HG03175 (cell line): Measurements from ENCODE around the gene SLC6A9.

Experiments used
- ATAC-seq: cut with Tn5 transposase; IDR thresholded peaks from one replicate; pipeline ENCODE4 v1.9.1; 2021; ENCODE audit warnings: mild to moderate bottlenecking, moderate library complexity; ENCODE audit not compliant: unreplicated experiment

Gene SLC6A9

DNA sequence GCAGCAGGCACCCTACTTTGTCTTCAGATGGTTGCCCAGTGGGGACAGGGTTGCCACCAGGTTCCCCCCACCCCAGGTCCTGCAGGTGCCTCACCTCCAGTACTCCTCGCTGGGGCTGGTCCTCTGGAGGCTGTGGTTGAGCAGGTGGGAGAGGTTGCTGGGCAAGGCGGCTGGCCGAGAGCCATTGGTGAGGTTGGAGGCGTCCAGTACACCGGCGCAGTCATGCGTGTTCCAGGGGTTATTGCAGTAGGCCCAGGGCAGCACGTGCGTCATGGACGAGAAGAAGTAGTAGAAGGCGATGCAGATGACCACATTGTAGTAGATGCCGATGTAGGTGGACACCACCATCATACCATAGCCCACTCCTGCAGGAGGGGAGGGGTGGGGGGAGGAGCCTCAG is 23.0 kb downstream of the SLC6A9 start:
- ATAC-seq = no peak

DNA sequence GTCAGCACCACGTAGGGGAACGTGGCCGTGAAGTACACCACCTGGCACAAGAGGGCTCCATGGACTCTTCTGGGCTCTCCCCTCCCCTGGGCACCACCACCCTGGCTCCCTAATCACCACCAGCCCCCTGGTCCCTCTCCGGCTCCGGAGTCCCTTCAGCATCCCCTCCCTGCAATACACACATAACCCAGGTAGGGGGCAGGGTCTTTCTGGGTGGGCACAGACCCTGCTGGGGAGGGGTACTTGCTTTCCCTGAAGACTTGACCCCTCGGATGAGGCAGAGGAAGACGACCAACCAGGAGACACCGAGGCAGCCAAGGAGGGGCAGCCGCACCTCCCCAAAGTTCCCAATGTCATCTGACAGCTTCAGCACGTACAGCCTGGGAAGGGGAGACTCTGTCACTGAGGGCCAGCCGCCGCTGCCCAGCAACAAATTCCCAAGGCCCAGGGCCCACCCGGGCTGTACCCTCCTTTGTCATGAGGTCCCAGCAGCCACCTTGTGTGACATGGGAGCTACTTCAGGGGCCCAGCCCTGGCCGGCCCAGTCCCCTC is 28.6 kb downstream of the SLC6A9 start:
- ATAC-seq = no peak

DNA sequence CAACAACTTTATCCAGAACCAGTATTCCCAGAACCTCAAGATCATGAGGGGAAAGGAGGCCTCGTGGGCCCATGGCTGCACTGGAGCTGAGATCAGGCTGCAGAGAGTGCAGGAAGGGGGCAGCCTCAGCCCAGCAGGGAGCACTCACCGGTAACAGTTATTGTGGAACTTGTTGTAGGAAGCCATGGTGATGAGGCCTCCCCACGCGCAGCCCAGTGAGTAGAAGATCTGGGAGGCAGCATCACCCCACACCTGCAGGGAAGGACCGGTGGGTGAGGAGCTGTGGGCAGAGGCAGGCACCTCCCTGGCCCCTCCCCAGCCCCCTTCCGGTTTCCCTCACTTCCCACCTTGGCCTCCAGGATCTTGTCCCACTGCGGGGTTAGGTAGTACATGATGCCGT is 29.1 kb downstream of the SLC6A9 start:
- ATAC-seq = no peak

DNA sequence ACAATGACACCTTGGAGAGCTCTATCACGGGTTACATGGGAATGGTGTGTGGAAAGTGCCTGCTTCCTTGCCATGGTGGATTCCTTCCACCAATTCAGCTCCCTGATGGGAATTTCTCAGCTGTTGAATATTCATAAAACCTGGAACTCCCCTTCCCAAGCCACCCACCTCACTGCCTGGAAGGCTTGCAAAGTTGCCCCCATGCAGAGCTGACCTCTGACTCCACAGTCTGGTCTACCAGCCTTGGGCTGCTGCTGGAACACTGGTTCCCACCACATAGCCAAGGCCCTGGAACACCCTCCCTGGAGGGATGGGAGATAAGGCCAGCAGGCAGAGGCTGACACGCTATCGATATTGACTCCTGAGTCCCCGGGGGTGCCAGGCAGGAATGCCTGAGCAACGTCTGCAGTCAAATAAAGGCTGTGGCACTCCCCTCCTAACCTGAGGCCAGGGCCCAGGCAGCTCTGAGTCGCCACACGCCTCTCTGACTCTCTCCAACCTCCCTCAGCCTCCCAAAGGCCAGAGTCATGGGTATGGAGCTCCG is 31.1 kb downstream of the SLC6A9 start:
- ATAC-seq = no peak

DNA sequence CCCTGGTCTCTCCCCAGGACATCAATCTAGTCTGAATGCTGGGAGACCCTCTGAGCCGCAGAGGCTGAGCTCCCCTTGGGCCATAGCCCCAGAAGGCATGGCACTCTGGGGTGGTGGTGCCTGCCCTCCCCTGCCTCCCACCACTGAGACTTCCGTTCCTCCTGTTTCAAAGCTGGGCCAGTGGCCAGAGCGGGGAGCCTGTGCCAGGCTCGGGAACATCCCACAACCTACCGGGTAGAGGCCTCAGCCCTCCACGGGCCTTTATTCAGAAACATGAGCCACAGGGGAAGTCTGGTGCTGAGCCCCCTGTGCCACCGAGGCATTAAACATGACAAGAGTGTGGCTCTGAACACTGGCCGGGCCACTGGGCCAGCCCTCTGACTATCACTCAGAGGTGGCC is 31.8 kb downstream of the SLC6A9 start:
- no peak for ATAC-seq

DNA sequence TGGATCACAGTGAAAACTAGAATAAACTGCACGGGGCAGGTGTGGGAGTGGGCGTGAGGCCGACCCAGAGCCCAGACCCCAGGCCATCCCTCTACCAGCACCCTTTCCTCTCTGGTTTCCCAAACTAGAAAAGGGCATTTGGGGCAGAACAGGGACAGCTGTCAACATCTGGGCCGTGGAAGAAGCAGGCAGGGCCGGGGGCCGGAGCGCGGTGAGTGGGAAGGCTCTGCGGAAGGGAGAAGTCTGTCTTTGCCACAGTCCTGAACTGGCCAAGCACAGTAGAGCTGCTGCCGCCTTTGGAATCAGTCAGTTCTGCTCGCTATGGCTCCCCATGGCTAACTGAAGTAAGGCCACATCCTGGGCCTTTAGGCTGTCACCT is 33.3 kb downstream of the SLC6A9 start:
- no peak for ATAC-seq

DNA sequence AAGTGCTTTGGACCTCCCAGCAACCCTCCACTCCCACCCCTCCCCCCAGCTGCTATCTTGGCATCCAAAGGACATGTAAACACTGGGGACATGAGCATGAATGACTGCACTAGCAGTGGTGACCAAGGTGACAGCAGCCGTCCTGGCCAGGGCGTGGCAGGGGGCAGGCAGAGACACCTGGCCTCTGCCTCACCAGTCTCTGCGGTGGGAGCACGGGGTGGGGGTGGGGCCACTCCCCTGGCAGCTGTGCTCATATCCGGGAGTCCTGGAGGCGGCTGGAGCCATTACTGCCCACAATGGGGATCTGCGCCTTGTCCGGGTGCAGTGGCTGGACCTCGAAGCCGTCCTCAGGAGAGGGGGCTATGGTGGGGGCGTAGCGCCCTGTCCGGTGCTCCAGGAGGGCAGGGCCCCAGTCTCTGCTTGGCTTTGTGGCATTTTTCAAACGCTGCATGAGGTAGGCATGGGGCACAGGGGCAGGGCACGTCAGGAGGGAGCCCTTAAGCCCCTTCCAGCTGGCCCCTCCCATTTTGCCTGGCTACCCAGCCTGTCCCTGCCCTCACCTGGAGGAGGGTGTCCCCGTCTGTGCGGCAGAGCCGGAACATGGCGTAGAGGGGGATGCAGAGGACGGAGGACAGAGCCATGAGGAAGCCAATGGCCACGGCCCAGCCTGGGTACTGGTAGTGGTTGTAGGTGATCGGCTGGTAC is 33.8 kb downstream of the SLC6A9 start:
- ATAC-seq = no peak

DNA sequence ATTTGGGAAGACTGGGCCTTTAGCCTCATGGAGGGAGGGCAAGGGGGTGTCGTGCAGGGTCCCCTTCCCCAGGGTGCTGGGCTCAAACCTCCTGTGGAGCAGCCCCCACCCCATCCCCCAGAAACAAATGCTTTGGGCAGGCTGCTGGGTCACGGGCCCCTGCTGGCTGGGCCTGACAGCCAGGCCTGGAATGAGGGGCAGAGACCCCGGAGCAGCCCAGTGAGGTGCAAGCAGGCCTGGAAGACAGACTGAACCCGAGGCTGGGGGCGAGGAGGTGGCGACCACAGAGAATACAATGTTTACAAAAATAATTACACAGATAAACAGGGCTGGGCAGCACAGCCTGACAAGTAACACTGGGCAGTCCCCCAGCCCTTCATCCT is 34.5 kb downstream of the SLC6A9 start:
- ATAC-seq = no peak

DNA sequence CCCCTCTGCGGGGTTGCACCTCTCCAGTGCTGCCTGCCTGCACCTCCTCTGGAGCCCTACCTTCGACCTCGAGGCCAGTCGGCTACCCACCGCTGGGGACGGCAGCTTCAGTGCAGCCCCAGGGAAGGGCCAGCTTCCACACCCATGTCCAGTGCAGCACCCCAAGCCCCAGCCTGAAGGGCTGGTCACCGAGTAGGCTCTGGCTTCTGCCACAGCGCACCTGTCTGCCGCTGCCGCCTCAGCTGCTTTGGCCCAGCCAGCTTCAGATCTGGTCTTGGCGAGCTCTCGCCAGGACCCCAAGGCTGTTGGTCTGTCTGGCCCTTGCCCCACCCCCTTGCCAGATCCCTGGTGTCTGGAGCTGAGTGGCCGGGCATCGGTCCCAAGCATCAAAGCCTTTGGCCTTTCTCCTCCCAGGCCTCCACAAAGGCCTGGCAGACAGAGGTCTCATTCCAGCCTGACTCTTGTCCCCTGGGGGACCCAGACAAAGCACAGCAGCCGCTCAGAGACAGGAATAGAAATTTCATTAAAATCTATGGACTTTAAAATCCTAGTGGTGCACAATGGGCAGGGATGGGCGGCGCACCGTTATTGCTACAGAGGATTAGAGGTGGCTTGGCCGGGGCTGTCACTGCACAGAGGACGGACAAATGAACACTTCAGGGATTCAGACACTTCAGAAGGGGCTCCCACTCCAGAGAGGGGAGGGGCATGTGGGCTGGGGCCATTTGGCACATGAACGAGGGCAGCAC is 35.1 kb downstream of the SLC6A9 start:
- ATAC-seq = no peak

DNA sequence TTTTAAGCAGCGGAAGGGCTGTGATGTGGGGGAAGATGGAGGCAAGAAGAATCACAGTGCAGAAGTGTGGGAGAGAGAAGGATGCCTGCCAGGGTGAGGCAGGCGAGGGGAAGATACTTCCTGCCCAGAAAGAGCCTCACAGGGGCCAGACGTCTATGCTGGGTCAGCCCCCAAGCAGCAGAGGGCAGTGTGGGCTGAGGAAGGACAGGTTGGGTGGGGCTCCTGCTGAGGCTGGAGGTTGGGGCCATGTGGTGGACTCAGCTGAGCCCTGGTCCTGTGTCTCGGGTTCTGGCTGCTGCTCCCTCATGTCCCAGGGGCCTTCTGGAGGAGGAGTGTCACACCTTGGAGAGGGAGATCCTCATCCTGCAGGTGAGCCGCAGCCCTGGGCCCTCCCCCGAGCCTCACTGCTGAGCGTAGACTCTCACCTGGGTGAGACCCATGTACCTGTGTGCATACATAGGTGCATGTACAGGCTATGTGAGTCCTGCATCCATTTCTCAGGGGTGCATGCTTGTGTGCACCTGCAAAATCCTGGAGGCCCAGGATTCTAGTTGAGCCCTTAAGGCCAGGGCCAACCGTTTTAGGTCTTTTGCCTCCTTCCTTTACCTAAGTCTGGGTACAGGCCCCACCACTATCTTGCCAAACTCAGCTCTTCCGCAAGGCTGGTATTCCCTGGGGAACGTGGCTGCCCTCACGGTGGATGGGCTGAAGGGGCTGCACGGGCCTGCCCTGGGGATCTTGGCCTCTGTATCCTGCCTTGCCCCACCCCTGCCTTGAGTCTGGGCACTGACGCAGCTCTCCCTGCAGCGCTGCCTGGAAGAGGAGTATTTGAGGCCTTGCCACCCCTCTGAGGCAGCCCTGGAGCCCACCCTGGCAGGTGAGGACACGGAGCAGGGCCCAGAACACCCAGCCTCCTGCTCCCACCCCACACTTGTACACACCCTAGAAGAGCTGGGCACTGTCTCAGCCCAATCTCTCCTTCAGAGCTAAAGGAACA is 36.2 kb downstream of the SLC6A9 start:
- ATAC-seq = no peak

DNA sequence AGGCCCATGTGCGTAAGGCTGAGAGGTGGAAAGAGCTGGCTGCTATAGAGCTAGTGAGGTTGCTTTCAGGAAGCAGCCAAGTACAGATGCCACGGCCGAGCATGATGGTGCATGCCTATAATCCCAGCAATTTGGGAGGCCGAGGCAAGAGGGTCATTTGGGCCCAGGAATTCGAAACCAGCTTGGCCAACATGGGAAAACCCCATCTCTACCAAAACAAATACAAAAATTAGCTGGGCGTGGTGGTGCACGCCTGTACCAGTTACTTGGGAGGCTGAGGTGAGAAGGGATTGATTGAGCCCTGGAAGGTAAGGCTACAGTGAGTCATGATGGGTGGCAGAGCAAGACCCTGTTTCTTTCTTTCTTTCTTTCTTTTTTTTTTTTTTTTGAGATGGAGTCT is 37.2 kb downstream of the SLC6A9 start:
- no peak for ATAC-seq

DNA sequence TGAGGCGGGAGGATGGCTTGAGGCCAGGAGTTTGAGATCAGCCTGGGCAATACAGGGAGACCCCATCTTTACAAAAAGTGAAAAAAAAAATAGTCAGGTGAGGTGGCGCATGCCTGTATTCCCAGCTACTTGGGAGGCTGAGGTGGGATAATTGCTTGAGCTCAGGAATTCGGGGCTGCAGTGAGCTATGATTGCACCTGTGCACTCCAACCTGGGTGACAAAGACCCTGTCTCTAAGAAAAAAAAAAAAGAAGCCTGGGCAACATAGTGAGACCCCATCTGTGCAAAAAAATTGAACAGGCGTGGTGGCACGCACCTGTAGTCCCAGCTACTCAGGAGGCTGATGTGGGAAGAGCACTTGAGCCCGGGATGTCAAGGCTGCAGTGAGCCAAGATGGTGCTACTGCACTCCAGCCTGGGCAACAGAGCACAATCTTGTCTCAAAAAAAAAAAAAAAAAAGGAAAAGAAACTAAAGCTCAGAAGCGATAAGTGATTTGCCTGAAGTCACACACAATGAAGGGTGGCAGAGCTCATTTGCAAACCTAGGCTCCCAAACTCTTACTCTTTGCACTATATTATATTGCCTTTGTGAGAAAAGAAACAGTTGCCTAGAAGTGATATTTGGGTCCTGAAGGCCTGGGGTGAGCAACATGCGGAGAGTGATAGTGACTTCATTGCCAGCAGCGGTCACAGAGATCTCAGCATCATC is 37.9 kb downstream of the SLC6A9 start:
- ATAC-seq = no peak

DNA sequence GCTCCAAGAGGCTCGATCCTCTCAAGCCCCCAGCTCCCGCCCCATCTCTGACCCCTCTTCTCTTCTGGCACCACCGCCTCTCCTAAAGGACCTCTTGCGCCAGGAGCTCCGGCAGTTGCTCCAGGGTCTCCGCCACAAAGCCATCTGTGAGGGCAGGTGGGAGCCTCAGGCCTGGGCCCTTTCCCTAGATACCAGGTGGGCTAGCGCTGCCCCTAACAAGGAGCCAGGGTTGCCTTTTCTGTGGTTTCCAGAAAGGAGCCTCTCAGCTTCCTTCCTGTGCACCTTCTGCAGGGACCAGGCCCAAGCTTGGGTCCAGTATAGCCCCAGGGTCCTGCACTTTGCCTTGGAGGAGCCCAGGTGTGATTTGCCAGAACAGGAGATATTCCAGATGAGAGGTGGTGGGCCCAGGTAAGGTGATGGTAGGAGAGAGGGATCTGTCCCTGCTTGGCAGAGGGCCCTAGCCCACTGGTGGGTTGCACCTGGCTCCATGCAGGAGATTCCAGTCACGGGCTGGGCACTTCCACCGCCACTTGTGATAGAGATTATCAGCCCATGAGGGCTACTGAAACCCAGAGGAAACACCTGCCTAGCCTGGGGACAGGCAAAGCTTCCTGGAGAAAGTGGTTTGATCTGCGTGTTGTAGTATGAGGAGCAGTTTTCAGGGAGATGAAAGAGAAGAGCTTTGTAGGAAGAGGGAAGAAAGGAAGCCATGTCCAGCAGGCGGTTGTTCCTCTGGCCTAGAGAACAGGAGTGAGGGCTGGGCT is 38.8 kb downstream of the SLC6A9 start:
- ATAC-seq = no peak

DNA sequence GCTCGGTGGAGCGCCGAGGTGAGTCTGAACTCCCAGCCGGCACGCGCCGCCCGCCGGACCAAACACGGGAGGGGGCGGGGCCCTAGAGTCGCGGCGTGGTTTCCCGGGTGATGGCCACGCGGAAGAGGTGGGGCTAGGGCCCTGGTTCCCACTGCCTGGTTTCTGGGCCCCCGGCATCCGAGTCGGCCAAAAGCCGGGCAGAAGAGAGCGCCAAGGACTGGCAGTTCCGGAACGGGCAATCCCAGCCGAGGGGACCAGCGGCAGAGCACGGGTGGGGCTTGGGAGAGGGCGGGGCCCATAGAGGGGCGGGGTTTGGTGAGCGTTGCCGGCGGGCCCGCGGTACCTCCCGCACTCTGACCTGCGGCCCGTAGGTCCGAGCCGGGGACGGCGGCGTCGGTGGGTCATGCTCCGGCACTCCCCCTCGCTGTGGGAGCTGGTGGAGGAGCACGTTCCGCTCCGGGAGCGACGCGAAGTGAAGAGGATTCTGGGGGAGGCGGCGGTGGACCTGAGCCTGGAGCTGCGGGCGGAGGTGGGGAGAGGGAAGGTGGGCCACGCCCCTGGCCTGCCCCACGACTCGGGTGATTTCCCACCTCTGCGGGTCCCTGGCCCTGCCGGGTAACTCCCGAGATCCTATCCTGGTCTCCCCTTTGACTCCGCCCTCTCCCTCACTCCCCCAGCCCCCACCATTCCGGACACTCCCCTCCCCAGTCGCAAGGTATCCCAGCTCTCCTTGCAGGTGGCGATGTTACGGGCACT is 39.6 kb downstream of the SLC6A9 start, which contains the start of gene CCDC24:
Gene CCDC24, plus strand, starts transcription at position 124 of the 756 bp plus-strand sequence. Its CDS starts 280 bp downstream, at position 404.
- peak; percentile 81 for ATAC-seq

DNA sequence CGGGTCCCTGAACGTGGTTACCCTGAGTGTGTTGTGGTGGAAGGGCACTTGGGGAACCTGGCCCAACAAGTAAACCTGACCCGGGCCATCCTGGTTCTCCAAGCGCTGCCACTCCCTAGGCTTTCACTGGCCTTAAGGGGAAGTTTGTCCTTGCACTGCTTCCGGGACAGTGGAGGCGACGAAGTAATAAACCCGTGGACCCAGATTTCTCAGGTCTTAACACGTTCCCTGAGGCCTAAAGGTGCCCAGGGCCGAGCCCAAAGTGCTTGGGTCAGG is 40.1 kb downstream of the SLC6A9 start:
- ATAC-seq = no peak

DNA sequence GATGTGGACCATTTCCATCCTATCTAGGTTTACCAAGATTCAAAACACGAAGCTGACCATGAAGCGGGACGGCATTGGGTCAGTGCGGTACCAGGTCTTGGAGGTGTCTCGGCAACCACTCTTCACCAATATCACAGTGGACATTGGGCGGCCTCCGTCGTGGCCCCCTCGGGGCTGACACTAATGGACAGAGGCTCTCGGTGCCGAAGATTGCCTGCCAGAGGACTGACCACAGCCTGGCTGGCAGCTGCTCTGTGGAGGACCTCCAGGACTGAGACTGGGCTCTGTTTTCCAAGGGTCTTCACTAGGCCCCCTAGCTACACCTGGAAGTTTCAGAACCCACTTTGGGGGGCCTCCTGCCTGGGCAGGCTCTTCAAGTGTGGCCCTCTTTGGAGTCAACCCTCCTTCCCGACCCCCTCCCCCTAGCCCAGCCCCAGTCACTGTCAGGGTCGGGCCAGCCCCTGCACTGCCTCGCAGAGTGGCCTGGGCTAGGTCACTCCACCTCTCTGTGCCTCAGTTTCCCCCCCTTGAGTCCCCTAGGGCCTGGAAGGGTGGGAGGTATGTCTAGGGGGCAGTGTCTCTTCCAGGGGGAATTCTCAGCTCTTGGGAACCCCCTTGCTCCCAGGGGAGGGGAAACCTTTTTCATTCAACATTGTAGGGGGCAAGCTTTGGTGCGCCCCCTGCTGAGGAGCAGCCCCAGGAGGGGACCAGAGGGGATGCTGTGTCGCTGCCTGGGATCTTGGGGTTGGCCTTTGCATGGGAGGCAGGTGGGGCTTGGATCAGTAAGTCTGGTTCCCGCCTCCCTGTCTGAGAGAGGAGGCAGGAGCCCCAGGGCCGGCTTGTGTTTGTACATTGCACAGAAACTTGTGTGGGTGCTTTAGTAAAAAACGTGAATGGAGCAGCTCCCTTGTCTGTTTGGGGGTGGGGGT is 40.7 kb downstream of the SLC6A9 start:
- ATAC-seq = no peak

DNA sequence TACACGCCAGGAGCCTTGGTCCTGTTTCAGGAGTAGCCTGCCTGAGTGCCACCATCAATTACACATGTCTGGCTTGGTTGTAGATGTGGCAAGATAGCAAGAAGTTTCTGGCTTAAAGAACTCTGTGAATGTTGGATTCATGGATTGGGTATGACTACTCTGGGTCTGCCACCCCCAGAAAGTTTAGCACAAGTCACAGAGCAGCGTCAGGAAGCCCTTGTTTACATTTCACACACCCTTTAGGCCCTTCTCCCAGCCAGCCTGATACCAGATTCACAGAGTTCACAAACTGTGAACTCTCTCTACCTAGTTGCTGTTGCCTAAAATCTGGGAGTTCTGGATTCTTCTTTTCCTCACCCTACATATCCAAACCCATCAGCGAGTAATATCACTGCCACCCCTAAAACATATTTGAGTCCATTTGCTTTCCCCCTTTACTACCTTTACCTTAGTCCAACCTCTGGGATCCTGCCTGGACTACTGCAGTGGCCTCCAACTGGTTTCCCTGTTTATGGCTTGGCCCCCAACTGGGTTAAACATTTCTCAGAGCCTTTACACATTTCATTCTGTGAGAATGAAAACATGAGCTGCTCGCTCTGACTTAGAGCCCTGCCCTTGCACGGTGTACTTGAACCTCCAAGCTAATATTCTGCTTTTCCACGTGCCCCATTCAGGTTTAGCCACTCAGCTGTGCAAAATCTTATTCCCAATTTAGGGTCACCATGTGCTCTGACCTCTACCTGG is 43.9 kb downstream of the SLC6A9 start:
- ATAC-seq = no peak
